ENCODE data around the gene ZNF853. TPM values are rescaled to one million over a fixed set of nuclear protein-coding genes. Genes with fewer than 3 reads are reported as not detected.

Gene ZNF853
- total and polyA plus RNA-seq, 2 of the 8 experiments (the other 6 are each of a cell fraction or from before 2014, with no cell fraction given) = 4.3 to 5.7 TPM

GRCh38 chr7:6631605-6632004 is 16.2 kb downstream of the ZNF853 start (continued):
- TF ChIP-seq BCL11A (IDR thresholded peaks at IDR 0.05; ENCODE audit: low read depth in 2 of 2, low read length in 2 of 2) (no peak), BACH1 (IDR thresholded peaks at IDR 0.05; ENCODE audit: low read length) (no peak)
